ENCODE data around the gene FANCL. TPM values are rescaled to one million over a fixed set of nuclear protein-coding genes. Genes with fewer than 3 reads are reported as not detected.
A peak's percentile ranks its signal among the peaks of the same experiment; 100 is the strongest.
"Not testable (repeated sequence)": the region's sequence is repeated elsewhere in the genome, so short reads cannot be mapped to it uniquely, and the experiment has no call there.

Gene FANCL
- total and polyA plus RNA-seq, 9 of the 15 experiments (the other 6 are each of a cell fraction or from before 2014, with no cell fraction given): 36.7 to 120 (median 58.5) TPM

DNA sequence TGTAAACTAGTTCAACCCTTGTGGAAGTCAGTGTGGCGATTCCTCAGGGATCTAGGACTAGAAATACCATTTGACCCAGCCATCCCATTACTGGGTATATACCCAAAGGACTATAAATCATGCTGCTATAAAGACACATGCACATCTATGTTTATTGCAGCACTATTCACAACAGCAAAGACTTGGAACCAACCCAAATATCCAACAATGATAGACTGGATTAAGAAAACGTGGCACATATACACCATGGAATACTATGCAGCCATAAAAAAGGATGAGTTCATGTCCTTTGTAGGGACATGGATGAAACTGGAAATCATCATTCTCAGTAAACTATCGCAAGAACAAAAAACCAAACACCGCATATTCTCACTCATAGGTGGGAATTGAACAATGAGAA is 63.9 kb downstream of the FANCL start:
- WGBS (ENCODE audit: insufficient coverage, low coverage, missing lambda C conversion rate): 50% methylated on average over 1 of the region's 4 CpGs
- DNase-seq (ENCODE audit: extremely low read depth in 1 of 4, low spot score in 3 of 4); H3K4me2 ChIP-seq (ENCODE audit: insufficient read depth, low read length); H3K9me3 ChIP-seq (replicated peaks; ENCODE audit: control insufficient read depth, insufficient read depth, low read depth, low read length); POLR2A ChIA-PET; FAIRE-seq; H3K9me1 ChIP-seq (ENCODE audit: control insufficient read depth, insufficient read depth, low read length); in situ Hi-C loops (cut with MboI); CTCF ChIA-PET (ENCODE audit: low intra/inter-chr PET ratio); H3K4me3 ChIP-seq; H2AFZ ChIP-seq (ENCODE audit: low read depth, low read length); H3K36me3 ChIP-seq (ENCODE audit: control insufficient read depth, insufficient read depth, low read length); ATAC-seq; H3K4me1 ChIP-seq (replicated peaks in 1 of 2; ENCODE audit: control insufficient read depth in 2 of 2, insufficient read depth in 2 of 2, low read length in 2 of 2); H4K20me1 ChIP-seq (replicated peaks; ENCODE audit: control insufficient read depth, insufficient read depth, low read length); H3K27me3 ChIP-seq (ENCODE audit: control insufficient read depth in 2 of 2, insufficient read depth in 2 of 2, low read length in 2 of 2); intact Hi-C loops (cut with micrococcal nuclease); H3K27ac ChIP-seq (ENCODE audit: extremely low read depth, low read depth, low read length); BruUV-seq (replicated peaks); H3K9ac ChIP-seq (ENCODE audit: insufficient read depth in 1 of 2, low read depth in 2 of 2, low read length in 2 of 2); H3K79me2 ChIP-seq (ENCODE audit: control insufficient read depth, insufficient read depth, low read length): not testable (repeated sequence)
- peak; percentile 53; the same call in 1 of the 2 replicates for TF ChIP-seq BCOR (IDR thresholded peaks at IDR 0.05)

DNA sequence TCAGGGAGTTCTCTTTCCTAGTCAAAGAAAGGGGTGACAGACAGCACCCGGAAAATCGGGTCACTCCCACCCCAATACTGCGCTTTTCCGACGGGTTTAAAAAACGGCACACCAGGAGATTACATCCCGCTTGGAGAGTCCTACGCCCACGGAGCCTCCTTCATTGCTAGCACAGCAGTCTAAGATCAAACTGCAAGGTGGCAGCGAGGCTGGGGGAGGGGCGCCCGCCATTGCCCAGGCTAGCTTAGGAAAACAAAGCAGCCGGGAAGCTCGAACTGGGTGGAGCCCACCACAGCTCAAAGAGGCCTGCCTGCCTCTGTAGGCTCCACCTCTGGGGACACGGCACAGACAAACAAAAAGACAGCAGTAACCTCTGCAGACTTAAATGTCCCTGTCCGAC is 69.3 kb downstream of the FANCL start:
- not testable (repeated sequence) for BruUV-seq (replicated peaks)

More for the DNA sequence above, 69.3 kb downstream of the FANCL start:
- H2AFZ ChIP-seq (ENCODE audit: low read depth, low read length); H3K27me3 ChIP-seq (ENCODE audit: control insufficient read depth in 2 of 2, insufficient read depth in 2 of 2, low read length in 2 of 2); POLR2A ChIA-PET; CTCF ChIA-PET (ENCODE audit: low intra/inter-chr PET ratio); H3K9me3 ChIP-seq (replicated peaks; ENCODE audit: control insufficient read depth, insufficient read depth, low read depth, low read length); H3K4me3 ChIP-seq; H3K36me3 ChIP-seq (ENCODE audit: control insufficient read depth, insufficient read depth, low read length); H3K4me2 ChIP-seq (ENCODE audit: insufficient read depth, low read length); H3K79me2 ChIP-seq (ENCODE audit: control insufficient read depth, insufficient read depth, low read length); DNase-seq (ENCODE audit: extremely low read depth in 1 of 4, low spot score in 3 of 4); intact Hi-C loops (cut with micrococcal nuclease); H3K9me1 ChIP-seq (ENCODE audit: control insufficient read depth, insufficient read depth, low read length); H3K27ac ChIP-seq (ENCODE audit: extremely low read depth, low read depth, low read length); H4K20me1 ChIP-seq (replicated peaks; ENCODE audit: control insufficient read depth, insufficient read depth, low read length); H3K4me1 ChIP-seq (replicated peaks in 1 of 2; ENCODE audit: control insufficient read depth in 2 of 2, insufficient read depth in 2 of 2, low read length in 2 of 2); H3K9ac ChIP-seq (ENCODE audit: insufficient read depth in 1 of 2, low read depth in 2 of 2, low read length in 2 of 2); FAIRE-seq; in situ Hi-C loops (cut with MboI); ATAC-seq: not testable (repeated sequence)
- 95% methylated on average over 11 of the region's 16 CpGs for WGBS (ENCODE audit: insufficient coverage, low coverage, missing lambda C conversion rate)

Measured in K562 (cell line).